GM10248 (cell line): ENCODE data around the gene SAT2.
"Not testable (repeated sequence)": the region's sequence is repeated elsewhere in the genome, so short reads cannot be mapped to it uniquely, and the experiment has no call there.

ENCODE experiments used
- CTCF ChIA-PET: fragments of 300-600 bp; sonication (Branson Sonifier 250); formaldehyde crosslinking; extraction: SDS; loops from one replicate; lab custom pipeline; 2021; ENCODE audit warnings: antibody characterized with exemption; lab: Yijun Ruan, JAX
- POLR2A ChIA-PET: fragments of 350-650 bp; sonication (Branson Sonifier 250); formaldehyde crosslinking; extraction: SDS; loops from one replicate; lab custom pipeline; 2020; ENCODE audit warnings: antibody characterized with exemption; lab: Yijun Ruan, JAX
- DNase-seq: peaks from one replicate; pipeline ENCODE4 v3.0.0; 2012; ENCODE audit errors: extremely low spot score
- TF ChIP-seq, protein P1 (sequence below): IDR thresholded peaks from 2 replicates; pipeline ENCODE4 v1.5.1; 2012; ENCODE audit warnings: mild to moderate bottlenecking, low read depth; ENCODE audit errors: extremely low read depth, missing control alignments, control extremely low read depth

SAT2 gene

GRCh38 chr17:7629939-7630571 lies 2.4 kb upstream of the SAT2 start, which contains the start of gene SHBG:
Gene SHBG (plus strand): TSS chr17:7630135. CDS start chr17:7630173, 38 bp downstream.
- no peak for DNase-seq
- CTCF ChIA-PET: interaction anchor here (1.2 to 9.5 kb wide), 6 partner anchors 13 to 57 kb away, joined by 3 to 112 read pairs (median 25); partner anchors contain the start of genes FXR2, TP53 and WRAP53
- POLR2A ChIA-PET: no interaction called here
- TF ChIP-seq, protein P1, sequence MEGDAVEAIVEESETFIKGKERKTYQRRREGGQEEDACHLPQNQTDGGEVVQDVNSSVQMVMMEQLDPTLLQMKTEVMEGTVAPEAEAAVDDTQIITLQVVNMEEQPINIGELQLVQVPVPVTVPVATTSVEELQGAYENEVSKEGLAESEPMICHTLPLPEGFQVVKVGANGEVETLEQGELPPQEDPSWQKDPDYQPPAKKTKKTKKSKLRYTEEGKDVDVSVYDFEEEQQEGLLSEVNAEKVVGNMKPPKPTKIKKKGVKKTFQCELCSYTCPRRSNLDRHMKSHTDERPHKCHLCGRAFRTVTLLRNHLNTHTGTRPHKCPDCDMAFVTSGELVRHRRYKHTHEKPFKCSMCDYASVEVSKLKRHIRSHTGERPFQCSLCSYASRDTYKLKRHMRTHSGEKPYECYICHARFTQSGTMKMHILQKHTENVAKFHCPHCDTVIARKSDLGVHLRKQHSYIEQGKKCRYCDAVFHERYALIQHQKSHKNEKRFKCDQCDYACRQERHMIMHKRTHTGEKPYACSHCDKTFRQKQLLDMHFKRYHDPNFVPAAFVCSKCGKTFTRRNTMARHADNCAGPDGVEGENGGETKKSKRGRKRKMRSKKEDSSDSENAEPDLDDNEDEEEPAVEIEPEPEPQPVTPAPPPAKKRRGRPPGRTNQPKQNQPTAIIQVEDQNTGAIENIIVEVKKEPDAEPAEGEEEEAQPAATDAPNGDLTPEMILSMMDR: no peak

DNA sequence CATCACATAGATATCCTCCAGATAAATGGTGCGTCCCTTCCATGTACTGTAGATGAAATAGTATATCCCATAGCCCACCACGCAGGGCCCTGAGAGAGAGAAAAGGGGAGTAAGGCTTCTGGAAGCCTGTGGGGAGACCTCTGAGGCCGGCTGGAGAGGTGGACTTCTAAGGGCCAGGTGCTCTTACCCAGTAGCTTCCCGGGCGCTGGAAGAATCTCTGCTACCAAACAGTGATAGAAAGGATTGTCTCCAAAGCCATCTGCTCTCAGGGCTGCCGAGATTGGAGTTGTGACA lies 718 bp downstream of the SAT2 start:
- POLR2A ChIA-PET: interaction anchor here (1.0 to 1.5 kb wide), 3 partner anchors 24 to 142 kb away, joined by 5 to 9 read pairs (median 7); partner anchors contain the start of genes ATP1B2, POLR2A, TP53 and WRAP53
- TF ChIP-seq, protein P1: no peak
- DNase-seq: no peak
- CTCF ChIA-PET: interaction anchor here (1.3 to 9.5 kb wide), 3 partner anchors 12 to 61 kb away, joined by 3 to 68 read pairs (median 31); partner anchors contain the start of genes FXR2, SOX15, TP53 and WRAP53

DNA sequence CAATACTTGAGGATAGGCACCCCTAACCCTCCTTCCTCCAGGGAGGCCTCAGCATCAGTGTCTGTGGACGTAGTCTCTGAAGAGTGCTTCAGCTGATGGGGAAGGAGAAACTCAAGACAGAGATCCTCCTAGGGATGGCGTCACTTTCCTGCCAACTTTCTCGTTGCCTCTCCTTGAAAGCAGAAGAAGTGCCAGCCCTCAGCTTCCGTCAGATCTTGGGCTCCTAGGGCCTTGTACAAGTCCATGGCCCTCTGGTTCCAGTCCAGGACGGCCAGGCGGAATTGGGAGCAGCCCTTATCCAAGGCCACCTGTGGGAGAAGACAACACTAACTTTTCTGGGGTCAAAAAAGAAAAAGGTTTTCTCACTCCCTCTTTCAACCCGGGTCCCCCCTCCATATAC lies 1.3 kb downstream of the SAT2 start:
- ChIA-PET CTCF (interaction anchor here (4.3 to 9.5 kb wide), 2 partner anchors 12 to 62 kb away, joined by 31 to 68 read pairs; partner anchors contain the start of genes FXR2, TP53 and WRAP53), POLR2A (interaction anchor here (0.7 to 1.0 kb wide), 2 partner anchors 24 to 61 kb away, joined by 4 to 5 read pairs; partner anchors contain the start of genes ATP1B2 and TP53)
- DNase-seq: no peak
- TF ChIP-seq, protein P1: no peak

GRCh38 chr17:7625749-7626148 lies 1.9 kb downstream of the SAT2 start:
- CTCF ChIA-PET: interaction anchor here (4.3 to 9.5 kb wide), 2 partner anchors 11 to 63 kb away, joined by 31 to 68 read pairs; partner anchors contain the start of genes FXR2, TP53 and WRAP53
- POLR2A ChIA-PET, DNase-seq: not testable (repeated sequence)

- TF ChIP-seq, protein P1: no peak
- ChIA-PET CTCF (interaction anchor here (1.3 to 1.5 kb wide), 2 partner anchors 9 kb away, joined by 4 to 5 read pairs; partner anchors contain the start of gene FXR2), POLR2A (no interaction called here)
- no peak for DNase-seq
These were observed 4.0 kb downstream of the SAT2 start for GRCh38 chr17:7623661-7624060.

GRCh38 chr17:7620835-7621234 lies 6.8 kb downstream of the SAT2 start:
- no peak for DNase-seq
- TF ChIP-seq, protein P1: no peak
- POLR2A ChIA-PET: no interaction called here
- CTCF ChIA-PET: interaction anchor here (2.2 kb wide), 1 partner anchor 106 kb away, joined by 6 read pairs; no protein-coding TSS in a partner anchor

GRCh38 chr17:7618608-7619007 lies 9.0 kb downstream of the SAT2 start:
- TF ChIP-seq, protein P1: no peak
- ChIA-PET CTCF (interaction anchor here (0.8 to 9.0 kb wide), 2 partner anchors 12 to 69 kb away, joined by 3 to 68 read pairs; partner anchors contain the start of genes SAT2 and SHBG), POLR2A (no interaction called here)
- no peak for DNase-seq
